Sigmoid colon (tissue), 7 donors: ENCODE measurements around the gene CNGB1. TPM values are rescaled to one million over a fixed set of nuclear protein-coding genes. Genes with fewer than 3 reads are reported as not detected.
"Not testable (repeated sequence)": the region's sequence is repeated elsewhere in the genome, so short reads cannot be mapped to it uniquely, and the experiment has no call there.

ENCODE experiments used
- DNase-seq: peaks from one replicate; pipeline ENCODE4 v3.0.0-alpha.2; 2019
- H3K27ac ChIP-seq, 4 donors: fragments of 200-600 bp; sonication (generic); one replicate each; pipeline ENCODE4 v1.5.1; 2016 to 2019; ENCODE audit warnings: mild to moderate bottlenecking in 1 of 4
- H3K27me3 ChIP-seq, 3 donors: fragments of 200-600 bp; sonication (generic); one replicate each; pipeline ENCODE4 v1.5.1; 2019; ENCODE audit warnings: mild to moderate bottlenecking in 1 of 3
- H3K36me3 ChIP-seq, 4 donors: fragments of 200-600 bp; sonication (generic); one replicate each; pipeline ENCODE4 v1.5.1; 2016 to 2019
- H3K4me1 ChIP-seq, 4 donors: fragments of 200-600 bp; sonication (generic); one replicate each; pipeline ENCODE4 v1.5.1; 2017 to 2019
- H3K4me3 ChIP-seq, 4 donors: fragments of 200-600 bp; sonication (generic); one replicate each; pipeline ENCODE4 v1.5.1; 2017 to 2019; ENCODE audit warnings: mild to moderate bottlenecking in 2 of 4, moderate library complexity in 1 of 4
- H3K9me3 ChIP-seq, 4 donors: fragments of 200-600 bp in 3 of 4; sonication (generic) in 3 of 4; one replicate each; pipeline versions ENCODE4 v1.5.1 to v1.6.1; 2013 to 2019
- CTCF ChIP-seq, 4 experiments: fragments of 450-650 bp in 3 of 4; fragments of 200-600 bp in 1 of 4; IDR thresholded peaks; one replicate each; pipeline ENCODE4 v1.5.1; 2016 to 2019; ENCODE audit warnings: antibody characterized with exemption in 4 of 4, mild to moderate bottlenecking in 3 of 4, moderate library complexity in 2 of 4
- EP300 ChIP-seq, 4 donors: sonication (generic); formaldehyde crosslinking; IDR thresholded peaks; one replicate each; pipeline ENCODE4 v1.6.1; 2017; ENCODE audit warnings: antibody characterized with exemption in 4 of 4
- POLR2A ChIP-seq, 2 donors: fragments of 450-650 bp; IDR thresholded peaks; one replicate each; pipeline ENCODE4 v1.6.1; 2016; ENCODE audit warnings: antibody characterized with exemption in 2 of 2, mild to moderate bottlenecking in 2 of 2, moderate library complexity in 2 of 2
- POLR2AphosphoS5 ChIP-seq, 4 donors: sonication (generic); formaldehyde crosslinking; IDR thresholded peaks; one replicate each; pipeline ENCODE4 v1.6.1; 2017; ENCODE audit warnings: antibody characterized with exemption in 4 of 4
- WGBS, 2 donors: extraction: QIAGEN DNeasy Blood & Tissue Kit; methylation state at CpG; one replicate each; pipeline ENCODE4 v1.1.7; 2013; 5-methylcytosine and 5-hydroxymethylcytosine counted together
- intact Hi-C: fragments of 100-400 bp; cut with DNase I; formaldehyde crosslinking; loops from one replicate; pipeline ENCODE4 v1.15.1; 2023
- polyA plus RNA-seq, 3 donors: library from polyadenylated mRNA; stranded (reverse); fragments of 200-250 nt; gene quantifications; one replicate each; pipeline ENCODE4 v1.2.3, GENCODE V29; 2013
- total RNA-seq, 4 donors: library from RNA; depleted of rRNA; stranded (reverse); fragments of >200 nt; gene quantifications; one replicate each; pipeline ENCODE4 v1.1.0, GENCODE V29; 2016
- donor health status: healthy with polysubstance abuse.
- donor health status: Bipolar disorder and iron deficiency.
- donor health status: healthy.

CNGB1 gene
- total and polyA plus RNA-seq, 7 donors: 0.70 to 13.0 (median 1.4) TPM; not detected in 3

- Histone ChIP-seq H3K27me3 (no peaks in the 10 kb centered on the region), H3K4me1 (no peaks in the 10 kb centered on the region), H3K27ac (no peak overlapping the region), H3K4me3 (no peak overlapping the region), H3K9me3 (no peaks in the 10 kb centered on the region), H3K36me3 (no peaks in the 10 kb centered on the region)
- TF ChIP-seq POLR2A (IDR thresholded peaks at IDR 0.05): no peak
- TF ChIP-seq CTCF (IDR thresholded peaks at IDR 0.05): no peak
- no peak for TF ChIP-seq EP300 (IDR thresholded peaks at IDR 0.05)
- TF ChIP-seq POLR2AphosphoS5 (IDR thresholded peaks at IDR 0.05): no peak
- WGBS, 2 donors: 79 to 92% methylated on average over 2 of the region's 2 CpGs
- DNase-seq: no peak
- intact Hi-C loops: no loop called here
These were observed 50.1 kb downstream of the CNGB1 start for GRCh38 chr16:57920880-57921229.

GRCh38 chr16:57920215-57920879, 50.6 kb downstream of the CNGB1 start:
- no peaks in the 10 kb centered on the region for H3K27me3 ChIP-seq
- H3K27ac ChIP-seq: no peak overlapping the region
- H3K36me3 ChIP-seq: no peaks in the 10 kb centered on the region
- H3K4me1 ChIP-seq: no peaks in the 10 kb centered on the region
- no peaks in the 10 kb centered on the region for H3K9me3 ChIP-seq
- intact Hi-C loops: no loop called here
- DNase-seq: no peak
- H3K4me3 ChIP-seq: no peak overlapping the region
- 88 to 89% methylated on average over 14 of the region's 14 CpGs for WGBS, 2 donors
- TF ChIP-seq POLR2A (IDR thresholded peaks at IDR 0.05) (no peak), EP300 (IDR thresholded peaks at IDR 0.05) (no peak), POLR2AphosphoS5 (IDR thresholded peaks at IDR 0.05) (no peak), CTCF (IDR thresholded peaks at IDR 0.05) (no peak)

- H3K9me3 ChIP-seq: no peaks in the 10 kb centered on the region
- H3K4me3 ChIP-seq: no peak overlapping the region
- whole genome bisulfite sequencing, 2 donors: 92 to 95% methylated on average over 6 of the region's 6 CpGs
- no peak for DNase-seq
- H3K27ac ChIP-seq: no peak overlapping the region
- TF ChIP-seq CTCF (IDR thresholded peaks at IDR 0.05) (no peak), POLR2A (IDR thresholded peaks at IDR 0.05) (no peak), POLR2AphosphoS5 (IDR thresholded peaks at IDR 0.05) (no peak), EP300 (IDR thresholded peaks at IDR 0.05) (no peak)
- no peaks in the 10 kb centered on the region for H3K36me3 ChIP-seq
- no peaks in the 10 kb centered on the region for H3K4me1 ChIP-seq
- H3K27me3 ChIP-seq: no peaks in the 10 kb centered on the region
- intact Hi-C loops: no loop called here
These were observed 51.9 kb downstream of the CNGB1 start for GRCh38 chr16:57918994-57919393.

GRCh38 chr16:57918444-57918843, 52.5 kb downstream of the CNGB1 start:
- Histone ChIP-seq H3K4me1 (no peaks in the 10 kb centered on the region), H3K27me3 (no peaks in the 10 kb centered on the region), H3K36me3 (no peaks in the 10 kb centered on the region), H3K9me3 (no peaks in the 10 kb centered on the region), H3K4me3 (no peak overlapping the region), H3K27ac (no peak overlapping the region)
- TF ChIP-seq POLR2AphosphoS5 (IDR thresholded peaks at IDR 0.05) (no peak), POLR2A (IDR thresholded peaks at IDR 0.05) (no peak), CTCF (IDR thresholded peaks at IDR 0.05) (no peak), EP300 (IDR thresholded peaks at IDR 0.05) (no peak)
- no peak for DNase-seq
- intact Hi-C loops: no loop called here
- 87 to 91% methylated on average over 3 of the region's 3 CpGs for WGBS, 2 donors

- DNase-seq, H3K27ac ChIP-seq, intact Hi-C loops, H3K27me3 ChIP-seq, H3K36me3 ChIP-seq, H3K4me1 ChIP-seq, H3K9me3 ChIP-seq, H3K4me3 ChIP-seq: not testable (repeated sequence)
These were observed 53.0 kb downstream of the CNGB1 start for GRCh38 chr16:57917929-57918328.

GRCh38 chr16:57917489-57917888, 53.4 kb downstream of the CNGB1 start:
- not testable (repeated sequence) for DNase-seq

More at GRCh38 chr16:57917489-57917888, 53.4 kb downstream of the CNGB1 start:
- H3K27ac ChIP-seq, intact Hi-C loops, H3K9me3 ChIP-seq, H3K4me3 ChIP-seq, H3K4me1 ChIP-seq, H3K27me3 ChIP-seq, H3K36me3 ChIP-seq: not testable (repeated sequence)
- 95 to 97% methylated on average over 2 of the region's 2 CpGs for WGBS, 2 donors
